ENCODE results near the gene KRTAP5-7.

Gene KRTAP5-7

GRCh38 chr11:71481101-71481960 lies 45.7 kb upstream of the KRTAP5-7 start:
- no peak overlapping the region for H3K4me2 ChIP-seq (ENCODE audit: low read depth, low read length, poor library complexity, severe bottlenecking)
- H4K20me1 ChIP-seq (ENCODE audit: insufficient read depth, low read length, poor library complexity, severe bottlenecking) = no peaks in the 10 kb centered on the region
- H3K27me3 ChIP-seq (ENCODE audit: insufficient read depth, low read length, poor library complexity, severe bottlenecking) = no peaks in the 10 kb centered on the region
- TF ChIP-seq, protein P1, sequence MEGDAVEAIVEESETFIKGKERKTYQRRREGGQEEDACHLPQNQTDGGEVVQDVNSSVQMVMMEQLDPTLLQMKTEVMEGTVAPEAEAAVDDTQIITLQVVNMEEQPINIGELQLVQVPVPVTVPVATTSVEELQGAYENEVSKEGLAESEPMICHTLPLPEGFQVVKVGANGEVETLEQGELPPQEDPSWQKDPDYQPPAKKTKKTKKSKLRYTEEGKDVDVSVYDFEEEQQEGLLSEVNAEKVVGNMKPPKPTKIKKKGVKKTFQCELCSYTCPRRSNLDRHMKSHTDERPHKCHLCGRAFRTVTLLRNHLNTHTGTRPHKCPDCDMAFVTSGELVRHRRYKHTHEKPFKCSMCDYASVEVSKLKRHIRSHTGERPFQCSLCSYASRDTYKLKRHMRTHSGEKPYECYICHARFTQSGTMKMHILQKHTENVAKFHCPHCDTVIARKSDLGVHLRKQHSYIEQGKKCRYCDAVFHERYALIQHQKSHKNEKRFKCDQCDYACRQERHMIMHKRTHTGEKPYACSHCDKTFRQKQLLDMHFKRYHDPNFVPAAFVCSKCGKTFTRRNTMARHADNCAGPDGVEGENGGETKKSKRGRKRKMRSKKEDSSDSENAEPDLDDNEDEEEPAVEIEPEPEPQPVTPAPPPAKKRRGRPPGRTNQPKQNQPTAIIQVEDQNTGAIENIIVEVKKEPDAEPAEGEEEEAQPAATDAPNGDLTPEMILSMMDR (conservative IDR thresholded peaks at IDR 0.05; ENCODE audit: low read length) = no peak
- no peak for TF ChIP-seq EZH2phosphoT487 (IDR thresholded peaks at IDR 0.05; ENCODE audit: borderline replicate concordance)
- H3K4me3 ChIP-seq (ENCODE audit: low read length, poor library complexity, severe bottlenecking) = no peak overlapping the region
- no peaks in the 10 kb centered on the region for H3K9me3 ChIP-seq (ENCODE audit: insufficient read depth, low read depth, low read length)
- H3K9me2 ChIP-seq (replicated peaks; ENCODE audit: low read depth, low read length) = no peaks in the 10 kb centered on the region
- H3K79me2 ChIP-seq (ENCODE audit: insufficient read depth, low read length) = no peaks in the 10 kb centered on the region
- H3K4me1 ChIP-seq (ENCODE audit: insufficient read depth, low read length, poor library complexity, severe bottlenecking) = no peaks in the 10 kb centered on the region
- H2AFZ ChIP-seq (ENCODE audit: low read length) = no peak overlapping the region
- peaks cover 79% of the 10 kb centered on the region; the same call in 1 of the 2 replicates for H3K36me3 ChIP-seq (ENCODE audit: insufficient read depth, low read length)
- H3K9ac ChIP-seq (ENCODE audit: low read depth, low read length, poor library complexity, severe bottlenecking) = no peak overlapping the region
- H3F3A ChIP-seq (ENCODE audit: low read depth) = no peaks in the 10 kb centered on the region

DNA sequence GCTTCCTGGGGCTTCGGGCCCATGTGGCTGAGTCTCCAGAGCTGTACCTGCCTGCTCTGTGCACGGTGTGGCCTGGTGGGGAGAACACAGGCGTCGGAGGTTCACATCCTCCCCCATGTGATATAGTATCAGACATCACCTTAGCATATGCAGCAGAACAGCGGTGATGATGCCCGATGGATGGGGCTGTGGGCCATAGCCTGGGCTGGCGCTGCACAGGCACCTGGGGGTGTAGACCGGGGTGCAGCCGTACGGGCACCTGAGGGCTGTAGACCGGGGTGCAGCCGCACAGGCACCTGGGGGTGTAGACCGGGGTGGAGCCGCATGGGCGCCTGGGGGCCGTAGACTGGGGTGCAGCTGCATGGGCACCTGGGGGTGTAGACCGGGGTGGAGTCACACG lies 44.9 kb upstream of the KRTAP5-7 start:
- no peak overlapping the region for H2AFZ ChIP-seq (ENCODE audit: low read length)
- H3K79me2 ChIP-seq (ENCODE audit: insufficient read depth, low read length) = no peaks in the 10 kb centered on the region
- H3K4me3 ChIP-seq (ENCODE audit: low read length, poor library complexity, severe bottlenecking) = no peak overlapping the region
- H3K4me2 ChIP-seq (ENCODE audit: low read depth, low read length, poor library complexity, severe bottlenecking) = no peak overlapping the region
- no peaks in the 10 kb centered on the region for H4K20me1 ChIP-seq (ENCODE audit: insufficient read depth, low read length, poor library complexity, severe bottlenecking)
- H3K36me3 ChIP-seq (ENCODE audit: insufficient read depth, low read length) = peaks cover 70% of the 10 kb centered on the region; the same call in 1 of the 2 replicates
- no peak for TF ChIP-seq EZH2phosphoT487 (IDR thresholded peaks at IDR 0.05; ENCODE audit: borderline replicate concordance)
- TF ChIP-seq, protein P1 (conservative IDR thresholded peaks at IDR 0.05; ENCODE audit: low read length) = no peak
- H3K27me3 ChIP-seq (ENCODE audit: insufficient read depth, low read length, poor library complexity, severe bottlenecking) = no peaks in the 10 kb centered on the region
- H3K9ac ChIP-seq (ENCODE audit: low read depth, low read length, poor library complexity, severe bottlenecking) = no peak overlapping the region
- no peaks in the 10 kb centered on the region for H3F3A ChIP-seq (ENCODE audit: low read depth)
- H3K4me1 ChIP-seq (ENCODE audit: insufficient read depth, low read length, poor library complexity, severe bottlenecking) = no peaks in the 10 kb centered on the region
- no peaks in the 10 kb centered on the region for H3K9me2 ChIP-seq (replicated peaks; ENCODE audit: low read depth, low read length)
- no peaks in the 10 kb centered on the region for H3K9me3 ChIP-seq (ENCODE audit: insufficient read depth, low read depth, low read length)

- TF ChIP-seq EZH2phosphoT487 (IDR thresholded peaks at IDR 0.05; ENCODE audit: borderline replicate concordance) = no peak
- TF ChIP-seq, protein P1 (conservative IDR thresholded peaks at IDR 0.05; ENCODE audit: low read length) = no peak
- H3K27me3 ChIP-seq (ENCODE audit: insufficient read depth, low read length, poor library complexity, severe bottlenecking) = no peaks in the 10 kb centered on the region
- no peaks in the 10 kb centered on the region for H3K4me1 ChIP-seq (ENCODE audit: insufficient read depth, low read length, poor library complexity, severe bottlenecking)
- no peaks in the 10 kb centered on the region for H4K20me1 ChIP-seq (ENCODE audit: insufficient read depth, low read length, poor library complexity, severe bottlenecking)
- H3K36me3 ChIP-seq (ENCODE audit: insufficient read depth, low read length) = peaks cover 67% of the 10 kb centered on the region; the same call in 1 of the 2 replicates
- no peaks in the 10 kb centered on the region for H3K9me2 ChIP-seq (replicated peaks; ENCODE audit: low read depth, low read length)
- no peak overlapping the region for H3K9ac ChIP-seq (ENCODE audit: low read depth, low read length, poor library complexity, severe bottlenecking)
- no peaks in the 10 kb centered on the region for H3K79me2 ChIP-seq (ENCODE audit: insufficient read depth, low read length)
- no peak overlapping the region for H3K4me3 ChIP-seq (ENCODE audit: low read length, poor library complexity, severe bottlenecking)
- H2AFZ ChIP-seq (ENCODE audit: low read length) = no peak overlapping the region
- H3F3A ChIP-seq (ENCODE audit: low read depth) = no peaks in the 10 kb centered on the region
- no peak overlapping the region for H3K4me2 ChIP-seq (ENCODE audit: low read depth, low read length, poor library complexity, severe bottlenecking)
- H3K9me3 ChIP-seq (ENCODE audit: insufficient read depth, low read depth, low read length) = no peaks in the 10 kb centered on the region
These were observed 44.2 kb upstream of the KRTAP5-7 start for GRCh38 chr11:71482746-71483364.
